Erythroblast (primary cell): ENCODE data around the gene MILR1.
"Not testable (repeated sequence)": the region's sequence is repeated elsewhere in the genome, so short reads cannot be mapped to it uniquely, and the experiment has no call there.

Experiments used
- DNase-seq, 2 experiments: peaks; one replicate each; lab custom pipeline; 2025; lab: John Stamatoyannopoulos, UW
- GATA1 ChIP-seq: IDR thresholded peaks from 2 replicates; pipeline ENCODE4 v1.6.1; 2011; ENCODE audit warnings: low read depth, mild to moderate bottlenecking, control low read depth, low read length, moderate library complexity
- POLR2A ChIP-seq: IDR thresholded peaks from 2 replicates; pipeline ENCODE4 v1.6.1; 2011; ENCODE audit warnings: mild to moderate bottlenecking, low read length

Gene MILR1

GRCh38 chr17:64413513-64413912 is 35.4 kb upstream of the MILR1 start:
- TF ChIP-seq POLR2A = no peak

DNA sequence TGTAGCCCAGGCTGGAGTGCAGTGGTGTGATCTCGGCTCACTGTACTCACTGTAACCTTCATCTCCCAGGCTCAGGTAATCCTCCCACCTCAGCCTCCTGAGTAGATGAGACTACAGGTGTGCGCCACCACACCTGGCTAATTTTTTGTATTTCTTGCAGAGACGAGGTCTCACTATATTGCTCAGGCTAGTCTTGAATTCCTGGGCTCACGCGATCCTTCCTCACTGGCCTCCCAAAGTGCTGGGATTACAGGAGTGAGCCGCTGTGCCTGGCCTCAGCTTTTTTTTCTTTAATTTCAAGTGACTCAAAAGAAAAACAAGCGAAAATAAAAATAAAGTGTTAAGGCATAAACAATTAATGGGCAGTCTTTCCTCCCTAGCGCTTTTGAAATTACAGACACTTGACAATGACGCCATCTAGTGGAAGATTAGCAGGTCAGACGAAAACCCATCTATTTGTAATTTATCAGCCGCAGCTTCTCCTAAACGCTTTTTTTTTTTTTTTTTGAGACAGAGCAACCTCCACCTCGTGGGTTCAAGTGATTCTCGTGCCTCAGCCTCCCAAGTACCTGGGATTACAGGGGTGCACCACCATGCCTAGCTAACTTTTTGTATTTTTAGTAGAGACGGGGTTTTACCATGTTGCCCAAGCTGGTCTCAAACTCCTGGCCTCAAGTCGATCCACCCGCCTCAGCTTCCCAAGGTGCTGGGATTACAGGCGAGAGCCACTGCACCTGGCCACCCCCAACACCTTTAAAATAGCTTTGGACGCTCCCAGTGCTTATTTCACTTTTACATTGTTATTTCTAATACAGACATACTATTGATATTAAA is 30.2 kb upstream of the MILR1 start:
- TF ChIP-seq GATA1 (no peak), POLR2A (no peak)
- peak; percentile 57 to 70 for DNase-seq

More at GRCh38 chr17:64413513-64413912, 35.4 kb upstream of the MILR1 start:
- no peak for DNase-seq

DNA sequence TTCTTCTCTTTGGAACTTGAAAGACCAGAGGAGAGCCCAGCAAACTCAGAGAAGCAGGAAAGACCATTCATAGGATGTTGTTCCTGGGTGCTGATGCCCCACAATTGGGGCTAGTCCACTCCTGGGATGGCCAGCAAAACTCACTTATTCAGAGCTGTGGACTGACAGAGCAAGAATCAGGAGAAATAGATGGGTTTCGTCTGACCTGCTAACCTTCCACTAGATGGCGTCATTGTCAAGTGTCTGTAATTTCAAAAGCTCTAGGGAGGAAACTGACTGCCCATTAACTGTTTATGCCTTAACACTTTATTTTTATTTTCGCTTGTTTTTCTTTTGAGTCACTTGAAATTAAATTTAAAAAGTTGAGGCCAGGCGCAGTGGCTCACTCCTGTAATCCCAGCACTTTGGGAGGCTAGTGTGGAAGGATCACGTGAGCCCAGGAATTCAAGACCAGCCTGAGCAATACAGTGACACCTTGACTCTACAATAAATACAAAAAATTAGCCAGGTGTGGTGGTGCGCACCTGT is 28.7 kb upstream of the MILR1 start:
- TF ChIP-seq POLR2A = no peak
- TF ChIP-seq GATA1 = no peak
- DNase-seq = peak; percentile 68 to 82

DNA sequence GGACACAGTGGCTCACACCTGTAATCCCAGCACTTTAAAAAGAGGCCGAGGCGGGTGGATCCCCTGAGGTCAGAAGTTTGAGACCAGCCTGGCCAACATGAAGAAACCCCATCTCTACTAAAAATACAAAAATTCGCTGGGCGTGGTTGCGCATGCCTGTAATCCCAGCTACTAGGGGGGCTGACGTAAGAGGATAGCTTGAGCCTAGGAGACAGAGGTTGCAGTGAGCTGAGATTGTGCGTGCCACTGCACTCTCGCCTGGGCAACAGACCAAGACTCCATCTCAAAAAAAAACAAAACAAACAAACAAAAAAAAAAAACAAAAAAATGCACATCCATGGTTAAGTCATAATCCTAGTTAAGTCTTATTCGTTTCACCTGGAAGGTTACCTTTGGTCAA is 26.8 kb upstream of the MILR1 start:
- not testable (repeated sequence) for DNase-seq

DNA sequence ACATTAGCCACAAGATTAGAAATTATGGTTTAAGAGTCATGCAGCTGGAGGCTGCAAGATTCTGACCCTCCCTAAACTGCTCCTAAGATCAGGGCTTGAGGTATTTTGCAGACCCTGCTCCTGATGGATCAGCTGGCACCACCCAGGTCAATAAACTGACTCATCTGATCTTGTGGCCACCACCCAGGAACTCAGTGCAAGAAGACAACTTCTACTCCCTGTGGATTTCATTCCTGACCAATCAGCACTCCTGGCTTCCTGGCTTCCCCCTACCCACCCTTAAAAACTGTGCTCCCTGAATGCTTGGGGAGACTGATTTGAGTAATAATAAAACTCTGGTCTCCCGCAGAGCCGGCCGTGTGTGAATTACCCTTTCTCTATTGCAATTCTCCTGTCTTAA is 25.0 kb upstream of the MILR1 start:
- DNase-seq = no peak
- TF ChIP-seq POLR2A (no peak), GATA1 (no peak)

DNA sequence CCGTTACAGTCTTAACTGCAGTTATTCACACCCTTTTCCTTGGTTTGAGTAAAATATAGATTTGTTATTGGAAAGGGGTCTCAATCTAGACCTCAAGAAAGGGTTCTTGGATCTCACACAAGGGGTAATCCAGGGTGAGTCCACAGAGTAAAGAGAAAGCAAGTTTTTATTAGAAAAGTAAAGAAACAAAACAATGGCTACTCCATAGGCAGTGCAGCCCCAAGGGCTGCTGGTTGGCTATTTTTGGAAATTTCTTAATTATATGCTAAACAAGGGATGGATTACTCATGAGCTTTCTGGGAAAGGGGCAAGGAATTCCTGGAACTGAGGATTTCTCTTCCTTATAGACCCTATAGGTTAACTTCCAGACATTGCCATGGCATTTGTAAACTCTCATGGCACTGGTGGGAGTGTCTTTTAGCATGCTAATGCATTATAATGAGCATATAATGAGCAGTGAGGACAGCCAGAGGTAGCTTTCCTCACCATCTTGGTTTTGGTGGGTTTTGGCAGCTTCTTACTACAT is 24.5 kb upstream of the MILR1 start:
- TF ChIP-seq POLR2A = no peak
- TF ChIP-seq GATA1 = no peak
- no peak for DNase-seq

- no peak for TF ChIP-seq POLR2A
- no peak for TF ChIP-seq GATA1
- DNase-seq = no peak
Observed at GRCh38 chr17:64425191-64425590, 23.7 kb upstream of the MILR1 start.

DNA sequence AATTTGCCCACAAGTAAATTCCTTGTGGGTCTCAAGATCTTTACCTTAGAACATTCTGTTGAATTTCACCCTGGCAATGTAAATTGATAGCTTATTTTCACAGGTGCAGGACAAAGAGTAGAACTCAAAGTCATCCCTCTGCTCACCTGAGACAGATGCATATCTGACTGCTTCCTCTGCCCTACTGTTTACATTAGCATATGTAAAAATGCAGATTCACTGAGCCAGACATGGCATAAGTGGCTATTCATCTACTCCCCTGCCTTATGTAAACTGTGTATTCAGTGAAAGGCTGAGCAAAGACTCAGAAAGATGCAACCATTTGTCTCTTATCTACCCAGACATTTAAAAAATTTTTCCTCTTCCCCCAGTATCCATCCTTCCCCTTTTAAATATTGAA is 22.3 kb upstream of the MILR1 start:
- TF ChIP-seq GATA1 = no peak
- no peak for TF ChIP-seq POLR2A
- no peak for DNase-seq

GRCh38 chr17:64428406-64428805 is 20.5 kb upstream of the MILR1 start:
- TF ChIP-seq POLR2A = no peak
- no peak for TF ChIP-seq GATA1
- no peak for DNase-seq

GRCh38 chr17:64430036-64430435 is 18.9 kb upstream of the MILR1 start:
- DNase-seq = not testable (repeated sequence)

DNA sequence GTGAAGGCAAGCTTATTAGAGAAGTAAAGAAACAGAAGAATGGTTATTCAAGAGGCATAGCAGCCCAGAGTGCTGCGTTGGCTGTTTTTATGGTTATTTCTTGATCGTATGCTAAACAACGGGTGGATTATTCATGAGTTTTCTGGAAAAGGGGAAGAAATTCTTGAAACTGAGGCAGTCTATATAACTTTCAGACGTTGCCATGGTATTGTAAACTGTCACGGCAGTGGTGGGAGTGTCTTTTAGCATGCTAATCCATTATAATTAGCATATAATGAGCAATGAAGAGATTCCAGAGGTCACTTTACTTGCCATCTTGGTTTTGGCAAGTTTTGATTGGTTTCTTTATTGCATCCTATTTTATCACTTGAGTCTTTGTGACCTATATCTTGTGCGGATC is 17.4 kb upstream of the MILR1 start:
- DNase-seq = no peak
- TF ChIP-seq POLR2A (no peak), GATA1 (no peak)

- TF ChIP-seq GATA1 = no peak
- no peak for TF ChIP-seq POLR2A
- DNase-seq = no peak
Observed at GRCh38 chr17:64437944-64438525, 10.9 kb upstream of the MILR1 start.

- not testable (repeated sequence) for DNase-seq
Observed at GRCh38 chr17:64439521-64439920, 9.4 kb upstream of the MILR1 start.

DNA sequence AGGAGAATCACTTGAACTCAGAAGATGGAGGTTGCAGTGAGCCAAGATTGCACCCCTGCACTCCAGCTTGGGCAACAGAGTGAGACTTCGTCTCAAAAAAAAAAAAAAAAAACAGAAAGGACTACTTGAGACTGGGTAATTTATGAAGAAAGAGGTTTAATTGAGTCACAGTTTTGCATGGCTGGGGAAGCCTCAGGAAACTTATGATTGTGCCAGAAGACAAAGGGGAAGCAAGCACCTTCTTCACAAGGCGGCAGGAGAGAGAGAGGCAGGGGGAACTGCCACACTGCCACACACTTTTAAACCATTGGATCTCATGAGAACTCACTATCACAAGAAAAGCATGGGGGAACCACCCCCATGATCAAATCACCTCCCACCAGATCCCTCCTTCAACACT is 9.0 kb upstream of the MILR1 start:
- DNase-seq = no peak
- TF ChIP-seq GATA1 = no peak
- no peak for TF ChIP-seq POLR2A
